Tibial artery (tissue), 4 donors: ENCODE measurements around the gene PKN3.

ENCODE experiments used
- DNase-seq, 2 donors: peaks; one replicate each; pipeline ENCODE4 v3.0.0-alpha.2; 2019
- H3K27ac ChIP-seq, 2 donors: fragments of 200-600 bp; sonication (generic) in 1 of 2; 1 replicate in 1 of 2; 2 replicates in 1 of 2; pipeline ENCODE4 v1.5.1; 2018 to 2019; ENCODE audit warnings: mild to moderate bottlenecking in 1 of 2
- H3K27me3 ChIP-seq, 2 donors: fragments of 200-600 bp; sonication (generic) in 1 of 2; one replicate each; pipeline versions ENCODE4 v1.5.1 to v1.6.0; 2016 to 2019
- H3K36me3 ChIP-seq, 3 donors: fragments of 200-600 bp; sonication (generic) in 2 of 3; one replicate each; pipeline ENCODE4 v1.5.1; 2016 to 2019; ENCODE audit warnings: mild to moderate bottlenecking in 2 of 3
- H3K4me1 ChIP-seq, 4 donors: fragments of 200-600 bp; sonication (generic) in 2 of 4; 1 replicate in 3 of 4; 2 replicates in 1 of 4; pipeline ENCODE4 v1.5.1; 2016 to 2019
- H3K4me3 ChIP-seq, 2 donors: fragments of 200-600 bp; sonication (generic) in 1 of 2; 1 replicate in 1 of 2; 2 replicates in 1 of 2; pipeline ENCODE4 v1.5.1; 2018 to 2019; ENCODE audit warnings: mild to moderate bottlenecking in 2 of 2
- H3K9me3 ChIP-seq, 3 donors: fragments of 200-600 bp; sonication (generic) in 1 of 3; one replicate each; pipeline ENCODE4 v1.5.1; 2016 to 2019
- intact Hi-C: fragments of 100-400 bp; cut with DNase I; formaldehyde crosslinking; loops from one replicate; pipeline ENCODE4 v1.15.0; 2023; ENCODE audit warnings: low total_unique reads
- TF ChIP-seq, protein P1 (sequence below), 2 experiments: fragments of 200-600 bp in 1 of 2; fragments of 450-650 bp in 1 of 2; IDR thresholded peaks; one replicate each; pipeline ENCODE4 v1.5.1; 2017 to 2019; ENCODE audit warnings: antibody characterized with exemption in 2 of 2, mild to moderate bottlenecking in 1 of 2, moderate library complexity in 1 of 2

Gene PKN3

DNA sequence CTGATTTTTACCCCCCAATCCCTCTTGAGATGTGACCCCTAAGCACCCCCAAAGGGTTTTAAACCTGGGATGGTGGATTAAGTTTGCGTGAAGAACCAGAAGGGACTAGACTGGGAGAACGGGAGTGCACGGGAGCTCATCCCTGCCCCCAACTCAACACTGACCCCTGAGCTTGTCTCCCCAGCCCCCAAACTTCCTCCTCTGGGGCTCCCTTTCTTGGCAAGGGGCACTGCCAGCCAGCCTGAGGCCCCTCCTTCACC lies 18.3 kb upstream of the PKN3 start:
- Histone ChIP-seq H3K36me3 (no peaks in the 10 kb centered on the region), H3K4me1 (peaks cover 0 to 27% (median 19%) of the 10 kb centered on the region in 4 donors), H3K4me3 (peak overlapping the region; percentile 39 to 57), H3K27ac (peak overlapping the region; percentile 38 to 41), H3K9me3 (no peaks in the 10 kb centered on the region), H3K27me3 (peaks cover 0 to 5% of the 10 kb centered on the region in 2 donors)
- intact Hi-C loops = no loop called here
- TF ChIP-seq, protein P1, sequence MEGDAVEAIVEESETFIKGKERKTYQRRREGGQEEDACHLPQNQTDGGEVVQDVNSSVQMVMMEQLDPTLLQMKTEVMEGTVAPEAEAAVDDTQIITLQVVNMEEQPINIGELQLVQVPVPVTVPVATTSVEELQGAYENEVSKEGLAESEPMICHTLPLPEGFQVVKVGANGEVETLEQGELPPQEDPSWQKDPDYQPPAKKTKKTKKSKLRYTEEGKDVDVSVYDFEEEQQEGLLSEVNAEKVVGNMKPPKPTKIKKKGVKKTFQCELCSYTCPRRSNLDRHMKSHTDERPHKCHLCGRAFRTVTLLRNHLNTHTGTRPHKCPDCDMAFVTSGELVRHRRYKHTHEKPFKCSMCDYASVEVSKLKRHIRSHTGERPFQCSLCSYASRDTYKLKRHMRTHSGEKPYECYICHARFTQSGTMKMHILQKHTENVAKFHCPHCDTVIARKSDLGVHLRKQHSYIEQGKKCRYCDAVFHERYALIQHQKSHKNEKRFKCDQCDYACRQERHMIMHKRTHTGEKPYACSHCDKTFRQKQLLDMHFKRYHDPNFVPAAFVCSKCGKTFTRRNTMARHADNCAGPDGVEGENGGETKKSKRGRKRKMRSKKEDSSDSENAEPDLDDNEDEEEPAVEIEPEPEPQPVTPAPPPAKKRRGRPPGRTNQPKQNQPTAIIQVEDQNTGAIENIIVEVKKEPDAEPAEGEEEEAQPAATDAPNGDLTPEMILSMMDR (IDR thresholded peaks at IDR 0.05) = no peak
- no peak for DNase-seq

DNA sequence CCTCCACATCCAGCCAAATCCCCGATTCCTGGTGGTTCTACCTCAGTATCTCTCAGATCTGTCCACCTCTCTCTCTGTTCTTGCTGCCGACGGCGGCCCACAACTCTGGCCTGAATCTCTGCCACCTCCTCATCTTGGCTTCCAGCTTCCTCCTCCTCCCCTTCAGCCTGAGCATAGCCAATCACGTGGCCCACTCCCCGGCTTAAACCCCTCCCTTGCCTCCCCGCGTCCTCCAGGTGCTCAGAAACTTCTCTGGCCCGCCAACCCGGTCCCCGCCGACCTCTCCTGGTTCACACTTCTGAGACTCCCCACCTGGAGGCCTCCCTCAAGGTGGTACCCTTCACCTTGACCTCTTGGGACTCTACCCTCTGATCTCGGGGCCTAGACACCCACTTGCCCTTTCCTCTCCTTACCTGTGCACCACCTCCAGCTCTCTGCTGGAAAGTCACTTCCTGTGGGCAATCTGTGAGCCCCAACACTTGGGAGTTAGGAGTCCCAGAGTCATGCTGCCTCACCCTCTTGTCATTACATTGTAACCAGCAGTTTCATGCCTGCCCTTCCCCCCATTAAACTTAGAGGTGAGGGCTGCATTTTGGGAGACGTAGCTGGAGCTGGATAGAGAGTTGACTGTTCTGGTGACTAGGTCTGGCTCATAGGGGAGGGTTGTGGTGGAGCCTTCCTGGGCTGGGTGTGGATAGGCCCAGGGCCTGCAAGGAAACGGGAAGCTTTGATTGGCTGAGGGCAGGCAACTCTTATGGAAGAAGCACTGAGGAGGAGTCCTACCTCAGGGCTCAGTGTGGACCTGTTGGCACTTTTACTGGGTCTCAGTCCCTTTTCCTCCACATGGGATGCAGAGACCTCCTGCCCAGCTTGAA lies 17.7 kb upstream of the PKN3 start:
- H3K27me3 ChIP-seq = peaks cover 0 to 5% of the 10 kb centered on the region in 2 donors
- peaks cover 0 to 27% (median 19%) of the 10 kb centered on the region in 4 donors for H3K4me1 ChIP-seq
- no peaks in the 10 kb centered on the region for H3K9me3 ChIP-seq
- no peaks in the 10 kb centered on the region for H3K36me3 ChIP-seq
- peak overlapping the region; percentile 38 to 41 for H3K27ac ChIP-seq
- H3K4me3 ChIP-seq = peak overlapping the region; percentile 39 to 57
- TF ChIP-seq, protein P1 (IDR thresholded peaks at IDR 0.05) = no peak
- intact Hi-C loops = no loop called here
- DNase-seq = peak; percentile 77 to 85

DNA sequence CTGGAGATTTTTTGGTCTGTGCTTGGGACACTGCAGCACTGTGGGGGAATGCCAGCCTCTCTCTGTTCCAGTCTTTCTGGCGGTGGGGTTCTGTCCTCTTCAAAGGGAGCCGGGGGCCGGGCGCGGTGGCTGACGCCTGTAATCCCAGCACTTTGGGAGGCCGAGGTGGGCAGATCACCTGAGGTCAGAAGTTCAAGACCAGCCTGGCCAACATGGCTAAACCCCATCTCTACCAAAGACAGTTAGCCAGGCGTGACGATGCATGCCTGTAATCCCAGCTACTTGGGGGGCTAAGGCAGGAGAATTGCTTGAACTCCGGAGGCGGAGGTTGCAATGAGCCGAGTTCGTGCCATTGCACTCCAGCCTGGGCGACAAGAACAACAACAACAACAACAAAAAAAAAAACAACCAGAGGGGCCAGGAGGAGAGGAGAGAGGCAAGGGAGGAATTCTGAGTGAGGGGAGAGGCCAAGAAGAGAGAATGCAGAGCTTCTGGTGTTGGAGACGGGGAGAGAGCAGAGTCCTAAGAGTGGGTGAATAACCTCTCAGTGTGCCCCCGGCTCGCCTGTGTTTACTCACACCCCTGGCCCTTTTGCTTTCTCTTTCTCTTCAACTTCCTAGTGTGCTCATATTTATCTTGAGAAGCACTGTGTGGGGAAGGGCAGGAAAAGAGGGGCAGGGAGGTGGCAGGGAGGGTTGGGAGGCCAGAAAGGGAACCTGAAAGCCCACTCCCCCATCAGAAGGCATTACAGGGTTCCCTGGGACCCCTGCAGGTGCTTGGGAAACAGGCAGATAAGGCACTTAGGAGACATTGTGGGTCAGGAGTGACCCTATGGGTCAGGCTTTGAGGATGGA lies 16.4 kb upstream of the PKN3 start:
- Histone ChIP-seq H3K27me3 (peaks cover 0 to 5% of the 10 kb centered on the region in 2 donors), H3K4me3 (no peak overlapping the region), H3K36me3 (no peaks in the 10 kb centered on the region), H3K4me1 (peaks cover 0 to 35% (median 27%) of the 10 kb centered on the region in 4 donors), H3K9me3 (no peaks in the 10 kb centered on the region), H3K27ac (no peak overlapping the region)
- DNase-seq = no peak
- TF ChIP-seq, protein P1 (IDR thresholded peaks at IDR 0.05) = no peak
- intact Hi-C loops = no loop called here

DNA sequence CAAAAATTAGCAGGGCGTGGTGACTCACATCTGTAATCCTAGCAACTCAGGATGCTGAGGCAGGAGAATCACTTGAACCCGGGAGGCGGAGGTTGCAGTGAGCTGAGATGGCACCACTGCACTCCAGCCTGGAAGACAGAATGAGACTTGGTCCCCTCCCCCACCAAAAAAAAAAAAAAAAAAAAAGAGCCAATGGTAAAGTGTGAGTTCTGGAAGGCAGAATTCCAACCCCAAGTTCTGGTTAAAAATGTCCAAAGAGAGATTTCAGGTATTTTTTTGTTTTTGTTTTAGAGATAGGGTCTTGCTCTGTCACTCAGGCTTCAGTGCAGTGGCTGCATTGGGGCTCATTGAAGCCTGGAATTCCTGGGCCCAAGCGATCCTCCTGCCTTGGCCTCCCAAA lies 14.8 kb upstream of the PKN3 start:
- no peaks in the 10 kb centered on the region for H3K9me3 ChIP-seq
- intact Hi-C loops = no loop called here
- no peak overlapping the region for H3K27ac ChIP-seq
- H3K4me3 ChIP-seq = no peak overlapping the region
- TF ChIP-seq, protein P1 (IDR thresholded peaks at IDR 0.05) = no peak
- DNase-seq = no peak
- H3K36me3 ChIP-seq = peaks cover 8 to 13% (median 12%) of the 10 kb centered on the region in 3 donors
- peaks cover 0 to 40% (median 32%) of the 10 kb centered on the region in 4 donors for H3K4me1 ChIP-seq
- H3K27me3 ChIP-seq = peaks cover 0 to 5% of the 10 kb centered on the region in 2 donors

DNA sequence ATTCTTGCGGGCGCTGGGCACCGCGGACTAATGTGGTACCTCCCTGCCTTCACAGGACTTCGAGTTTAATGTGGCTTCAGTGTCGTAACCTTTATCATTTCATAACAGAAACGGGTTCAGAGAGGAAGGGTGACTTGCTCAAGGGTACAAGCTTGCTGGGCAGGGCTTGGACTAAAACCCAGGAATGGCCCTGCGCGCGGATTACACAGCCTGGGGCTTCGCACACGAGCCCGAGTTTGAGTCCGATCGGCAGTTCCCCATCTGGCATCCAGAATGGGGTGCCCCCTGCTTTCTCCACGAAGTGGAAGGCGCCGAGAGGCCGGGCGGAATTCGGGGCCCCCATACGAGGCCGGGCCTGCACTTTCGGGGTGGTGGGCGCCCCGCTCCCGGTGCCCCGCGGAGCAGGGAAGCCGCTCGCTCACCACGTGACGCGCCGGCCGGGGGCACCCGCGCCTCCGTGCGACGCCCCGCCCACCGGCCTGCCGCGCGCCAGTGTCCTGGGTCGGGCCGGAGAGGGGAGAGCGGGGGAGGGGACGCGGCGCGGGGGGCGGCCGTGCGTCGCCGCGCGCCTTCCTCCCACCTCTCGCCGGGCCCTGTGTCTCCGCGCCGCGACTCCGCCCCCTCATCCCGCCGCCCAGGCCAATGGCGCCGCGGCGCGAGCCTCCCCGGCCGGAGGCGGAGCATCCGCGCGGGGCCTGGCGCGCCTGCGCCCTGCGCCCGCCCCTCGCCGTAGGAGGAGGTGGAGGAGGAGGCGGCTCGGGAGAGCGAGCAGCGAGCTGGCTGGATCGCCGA lies 13.6 kb upstream of the PKN3 start, which contains the start of gene SET:
Gene SET (plus strand): TSS at position 722 of the 792 bp plus-strand sequence. CDS start 361 bp downstream, outside the sequence.
- H3K9me3 ChIP-seq = no peaks in the 10 kb centered on the region
- H3K4me3 ChIP-seq = peak within 1 kb of the TSS; percentile 88 to 97
- H3K27ac ChIP-seq = peak within 1 kb of the TSS; percentile 92 to 98
- peaks cover 20 to 25% (median 24%) of the 10 kb centered on the region in 3 donors for H3K36me3 ChIP-seq
- intact Hi-C loops = no loop called here
- TF ChIP-seq, protein P1 (IDR thresholded peaks at IDR 0.05) = peak in 1 of 2 experiments; percentile 5
- H3K4me1 ChIP-seq = peaks cover 0 to 32% (median 28%) of the 10 kb centered on the region in 4 donors
- H3K27me3 ChIP-seq = peaks cover 0 to 5% of the 10 kb centered on the region in 2 donors
- DNase-seq = peak; percentile 89 to 95
